DOHH2 (cell line): ENCODE data around the gene ATP11A.

Source experiments
- H3F3A ChIP-seq: fragments of 200-600 bp; sonication (generic), shearing (Covaris generic); 2 replicates; pipeline ENCODE4 v1.6.0; 2016; ENCODE audit warnings: antibody characterized with exemption, mild to moderate bottlenecking; ENCODE audit not compliant: control insufficient read depth, insufficient read depth
- H3K27ac ChIP-seq: fragments of 200-600 bp; sonication (generic); 2 replicates; pipeline ENCODE4 v1.5.1; 2014; ENCODE audit warnings: low read depth, mild to moderate bottlenecking, low read length, moderate library complexity
- H3K27me3 ChIP-seq: fragments of 200-600 bp; sonication (generic); 2 replicates; pipeline ENCODE4 v1.6.1; 2014; ENCODE audit warnings: mild to moderate bottlenecking, low read length, mixed read lengths; ENCODE audit not compliant: control insufficient read depth
- H3K36me3 ChIP-seq: fragments of 200-600 bp; sonication (generic); 2 replicates; pipeline ENCODE4 v1.6.1; 2014; ENCODE audit warnings: mild to moderate bottlenecking, low read length, moderate library complexity, mixed read lengths; ENCODE audit not compliant: control insufficient read depth
- H3K4me1 ChIP-seq: fragments of 200-600 bp; sonication (generic); 2 replicates; pipeline ENCODE4 v1.6.1; 2014; ENCODE audit warnings: mild to moderate bottlenecking, low read length, mixed read lengths; ENCODE audit not compliant: control insufficient read depth
- H3K4me2 ChIP-seq: fragments of 200-600 bp; sonication (generic); 2 replicates; pipeline ENCODE4 v1.6.0; 2014; ENCODE audit warnings: mild to moderate bottlenecking, low read length, moderate library complexity
- H3K4me3 ChIP-seq: fragments of 200-600 bp; sonication (generic); 2 replicates; pipeline ENCODE4 v1.5.1; 2014; ENCODE audit warnings: mild to moderate bottlenecking, low read length, mixed read lengths
- H3K79me2 ChIP-seq: fragments of 200-600 bp; sonication (generic); 2 replicates; pipeline ENCODE4 v1.6.1; 2014; ENCODE audit warnings: mild to moderate bottlenecking, low read length, mixed read lengths; ENCODE audit not compliant: control insufficient read depth
- H3K9me2 ChIP-seq: fragments of 200-600 bp; sonication (generic); replicated peaks from 2 replicates; pipeline ENCODE4 v1.6.1; 2014; ENCODE audit warnings: mild to moderate bottlenecking, low read length, mixed read lengths; ENCODE audit not compliant: control insufficient read depth
- H3K9me3 ChIP-seq: fragments of 200-600 bp; sonication (generic); 2 replicates; pipeline ENCODE4 v1.6.1; 2014; ENCODE audit warnings: antibody characterized with exemption, low read length, mixed read lengths; ENCODE audit not compliant: control insufficient read depth, insufficient read depth
- H4K20me1 ChIP-seq: fragments of 200-600 bp; sonication (generic); 2 replicates; pipeline ENCODE4 v1.6.0; 2014; ENCODE audit warnings: low read depth, mild to moderate bottlenecking, antibody characterized with exemption, low read length, moderate library complexity; ENCODE audit not compliant: control insufficient read depth, insufficient read depth
- EZH2phosphoT487 ChIP-seq: fragments of 200-600 bp; sonication (generic); IDR thresholded peaks from 2 replicates; pipeline ENCODE4 v1.6.1; 2017; ENCODE audit warnings: borderline replicate concordance, mild to moderate bottlenecking, antibody characterized with exemption, low read length, moderate library complexity, mixed read lengths
- TF ChIP-seq, protein P1 (sequence below): fragments of 200-600 bp; sonication (generic); IDR thresholded peaks from one replicate; pipeline ENCODE4 v1.5.1; 2014; ENCODE audit warnings: antibody characterized with exemption, mild to moderate bottlenecking, low read depth, low read length; ENCODE audit not compliant: poor library complexity, severe bottlenecking

The ATP11A gene

DNA sequence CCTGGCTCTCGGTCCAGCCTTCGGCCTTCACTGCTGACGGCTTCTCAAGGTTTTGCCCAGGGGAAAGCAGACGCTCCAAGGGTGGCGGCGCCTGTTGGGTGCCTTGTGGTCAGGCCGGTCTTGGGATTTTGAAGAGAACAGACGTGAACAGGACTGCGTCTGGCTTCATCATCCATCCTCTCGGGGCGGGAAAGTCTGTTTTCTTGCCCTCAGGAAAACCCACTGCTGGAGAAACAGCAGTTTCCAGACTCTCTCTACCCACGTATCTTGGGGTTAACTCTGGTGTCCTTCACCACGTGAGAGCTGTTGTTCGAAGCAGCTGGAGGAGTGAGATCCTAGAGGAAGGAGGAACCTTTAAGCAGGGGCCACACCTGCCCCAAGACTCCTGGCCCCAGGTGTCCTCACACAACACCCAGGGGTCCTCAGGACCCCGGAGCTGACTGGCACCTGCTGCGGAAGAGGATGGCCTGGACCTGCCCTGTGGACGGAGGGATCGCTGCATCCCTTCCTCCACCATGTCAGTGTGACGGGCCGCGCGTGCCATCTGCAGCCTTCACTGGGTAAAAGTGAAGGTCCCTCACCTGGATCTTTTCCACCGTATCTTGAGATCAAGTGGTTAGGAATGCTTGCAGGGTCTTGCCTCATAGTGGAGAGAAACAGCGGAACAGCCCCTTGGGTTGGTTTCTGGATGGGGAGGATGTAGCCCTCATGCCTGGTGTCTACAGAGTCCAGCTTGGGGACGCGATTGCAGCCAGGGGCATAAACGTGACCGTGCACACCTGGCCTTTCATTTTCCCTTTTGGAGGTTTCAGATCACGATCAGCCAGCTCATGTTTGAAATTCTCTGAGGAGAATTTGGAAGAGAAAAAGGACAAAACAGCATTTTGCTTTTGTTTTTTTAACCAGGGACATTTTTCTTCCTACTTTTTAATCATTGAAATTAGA is 209.7 kb downstream of the ATP11A start:
- Histone ChIP-seq H3K4me2 (no peak overlapping the region), H3F3A (no peaks in the 10 kb centered on the region), H3K4me3 (no peak overlapping the region), H3K4me1 (peaks cover 12% of the 10 kb centered on the region), H3K79me2 (no peaks in the 10 kb centered on the region), H3K27ac (no peak overlapping the region), H3K27me3 (peaks cover 21% of the 10 kb centered on the region), H3K36me3 (no peaks in the 10 kb centered on the region), H3K9me3 (no peaks in the 10 kb centered on the region; the same call in 1 of the 2 replicates), H3K9me2 (no peaks in the 10 kb centered on the region), H4K20me1 (no peaks in the 10 kb centered on the region)
- TF ChIP-seq, protein P1, sequence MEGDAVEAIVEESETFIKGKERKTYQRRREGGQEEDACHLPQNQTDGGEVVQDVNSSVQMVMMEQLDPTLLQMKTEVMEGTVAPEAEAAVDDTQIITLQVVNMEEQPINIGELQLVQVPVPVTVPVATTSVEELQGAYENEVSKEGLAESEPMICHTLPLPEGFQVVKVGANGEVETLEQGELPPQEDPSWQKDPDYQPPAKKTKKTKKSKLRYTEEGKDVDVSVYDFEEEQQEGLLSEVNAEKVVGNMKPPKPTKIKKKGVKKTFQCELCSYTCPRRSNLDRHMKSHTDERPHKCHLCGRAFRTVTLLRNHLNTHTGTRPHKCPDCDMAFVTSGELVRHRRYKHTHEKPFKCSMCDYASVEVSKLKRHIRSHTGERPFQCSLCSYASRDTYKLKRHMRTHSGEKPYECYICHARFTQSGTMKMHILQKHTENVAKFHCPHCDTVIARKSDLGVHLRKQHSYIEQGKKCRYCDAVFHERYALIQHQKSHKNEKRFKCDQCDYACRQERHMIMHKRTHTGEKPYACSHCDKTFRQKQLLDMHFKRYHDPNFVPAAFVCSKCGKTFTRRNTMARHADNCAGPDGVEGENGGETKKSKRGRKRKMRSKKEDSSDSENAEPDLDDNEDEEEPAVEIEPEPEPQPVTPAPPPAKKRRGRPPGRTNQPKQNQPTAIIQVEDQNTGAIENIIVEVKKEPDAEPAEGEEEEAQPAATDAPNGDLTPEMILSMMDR, result no peak
- no peak for TF ChIP-seq EZH2phosphoT487

DNA sequence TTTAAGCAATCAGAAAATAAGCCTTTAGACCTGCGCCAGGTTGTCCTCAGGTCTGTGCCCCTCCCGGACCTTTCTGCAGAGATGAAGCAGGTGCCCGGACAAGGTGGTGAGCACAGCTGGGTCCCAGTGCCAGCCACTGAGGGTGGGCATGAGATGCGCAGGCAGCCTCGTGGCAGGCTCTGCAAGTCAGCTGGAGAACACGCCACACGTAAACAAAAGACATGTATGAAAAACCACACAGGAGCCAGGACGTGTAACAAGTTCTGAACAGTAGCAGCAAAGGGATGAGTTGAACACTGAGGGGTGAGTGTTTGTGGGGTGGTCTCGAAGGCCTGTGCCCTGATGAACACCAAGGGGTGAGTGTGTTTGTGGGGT is 210.4 kb downstream of the ATP11A start:
- H3K27me3 ChIP-seq, result peaks cover 18% of the 10 kb centered on the region
- H3K27ac ChIP-seq, result no peak overlapping the region
- H3K4me2 ChIP-seq, result no peak overlapping the region
- H4K20me1 ChIP-seq, result no peaks in the 10 kb centered on the region
- H3K4me1 ChIP-seq, result peaks cover 5% of the 10 kb centered on the region
- TF ChIP-seq EZH2phosphoT487, result no peak
- TF ChIP-seq, protein P1, result no peak
- H3K9me3 ChIP-seq, result no peaks in the 10 kb centered on the region; the same call in 1 of the 2 replicates
- no peaks in the 10 kb centered on the region for H3K36me3 ChIP-seq
- no peaks in the 10 kb centered on the region for H3K9me2 ChIP-seq
- no peaks in the 10 kb centered on the region for H3F3A ChIP-seq
- no peaks in the 10 kb centered on the region for H3K79me2 ChIP-seq
- H3K4me3 ChIP-seq, result no peak overlapping the region

DNA sequence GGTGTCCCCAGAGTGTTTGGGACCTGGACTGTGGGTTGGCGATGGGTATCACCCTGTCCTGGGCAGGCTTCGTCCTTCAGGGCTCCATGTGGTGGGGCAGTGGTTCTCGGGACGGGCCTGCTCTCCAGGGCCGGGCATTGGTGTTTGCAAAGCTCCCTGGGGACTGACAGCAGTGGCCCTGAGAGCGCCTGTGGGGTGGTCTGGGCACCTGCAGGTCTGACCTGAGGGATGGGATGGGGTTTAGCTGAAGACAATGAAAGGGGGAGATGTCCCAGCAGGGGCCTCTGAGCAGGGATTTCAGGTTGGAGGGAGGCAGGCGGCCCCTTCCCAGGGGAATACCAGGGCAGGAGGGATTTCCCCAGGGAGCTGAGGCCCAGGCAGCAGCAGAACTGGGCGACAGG is 210.9 kb downstream of the ATP11A start:
- peaks cover 14% of the 10 kb centered on the region for H3K27me3 ChIP-seq
- H3K27ac ChIP-seq, result no peak overlapping the region
- no peaks in the 10 kb centered on the region for H3K9me2 ChIP-seq
- peaks cover under 1% of the 10 kb centered on the region; the same call in 1 of the 2 replicates for H3K4me1 ChIP-seq
- H3K9me3 ChIP-seq, result no peaks in the 10 kb centered on the region; the same call in 1 of the 2 replicates
- H3K4me3 ChIP-seq, result no peak overlapping the region
- H3K79me2 ChIP-seq, result no peaks in the 10 kb centered on the region
- no peaks in the 10 kb centered on the region for H4K20me1 ChIP-seq
- no peak overlapping the region for H3K4me2 ChIP-seq
- no peaks in the 10 kb centered on the region for H3F3A ChIP-seq
- H3K36me3 ChIP-seq, result no peaks in the 10 kb centered on the region
- TF ChIP-seq EZH2phosphoT487, result no peak
- TF ChIP-seq, protein P1, result no peak
